Colonic mucosa (tissue), 4 donors: Measurements from ENCODE around the gene CFAP54. TPM values are rescaled to one million over a fixed set of nuclear protein-coding genes. Genes with fewer than 3 reads are reported as not detected.

Experiments
- DNase-seq: peaks from one replicate; pipeline ENCODE4 v3.0.0-alpha.2; 2020
- H3K27ac ChIP-seq: fragments of 200-600 bp; one replicate; pipeline ENCODE4 v1.8.0; 2021
- H3K27me3 ChIP-seq: fragments of 200-600 bp; one replicate; pipeline ENCODE4 v1.8.0; 2021
- H3K36me3 ChIP-seq: fragments of 200-600 bp; one replicate; pipeline ENCODE4 v1.8.0; 2021
- H3K4me1 ChIP-seq: fragments of 200-600 bp; one replicate; pipeline ENCODE4 v1.8.0; 2021; ENCODE audit warnings: mild to moderate bottlenecking
- H3K4me3 ChIP-seq: fragments of 200-600 bp; one replicate; pipeline ENCODE4 v1.8.0; 2021
- H3K9ac ChIP-seq, 2 donors: one replicate each; pipeline ENCODE4 v1.7.0; 2013; ENCODE audit warnings: control low read depth in 2 of 2, low read depth in 2 of 2, low read length in 2 of 2
- H3K9me3 ChIP-seq: fragments of 200-600 bp; one replicate; pipeline ENCODE4 v1.8.0; 2021
- intact Hi-C: fragments of 100-400 bp; cut with DNase I; formaldehyde crosslinking; loops from one replicate; pipeline ENCODE4 v1.14.1; 2022
- total RNA-seq, 2 donors: library from RNA; stranded (reverse); fragmentation: NEBNext Ultra II Directional in 1 of 2; extraction: Animal tissue kit (Norgen Biotek cat#: 25700) in 1 of 2; gene quantifications; one replicate each; pipeline ENCODE4 v1.2.1, GENCODE V29; 2021
- TF ChIP-seq, protein P1 (sequence below): fragments of 200-600 bp; IDR thresholded peaks from one replicate; pipeline ENCODE4 v1.8.0; 2022; ENCODE audit warnings: antibody characterized with exemption, mild to moderate bottlenecking
- donor health status: healthy.
- donor health status: DM: no; HTN: no; CAD: no.
- donor health status: DM: no; HTN: no; CAD: no.

CFAP54 gene
- total RNA-seq, 2 donors from 2014 or later = 0.32 TPM

DNA sequence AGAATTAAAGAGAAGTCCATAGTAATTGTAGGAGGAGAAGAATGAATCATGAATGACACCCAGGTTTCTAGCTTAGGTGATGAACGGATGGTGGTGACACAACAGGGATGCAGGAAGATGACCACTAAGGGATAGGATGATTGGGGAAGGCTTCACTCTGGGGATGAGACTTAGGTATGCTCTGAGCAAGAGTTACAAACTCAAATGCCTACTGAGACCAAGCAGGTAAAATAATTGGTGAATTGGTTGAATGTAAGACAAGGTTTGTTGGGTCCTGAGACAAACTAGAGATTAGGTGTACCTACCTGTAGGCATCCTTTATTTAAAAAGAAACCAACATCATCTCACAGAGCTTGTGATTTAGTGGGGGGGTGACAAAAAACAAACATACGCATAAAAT is 116.3 kb downstream of the CFAP54 start:
- Histone ChIP-seq H3K9ac (no peak overlapping the region), H3K4me3 (no peak overlapping the region), H3K9me3 (no peaks in the 10 kb centered on the region), H3K36me3 (no peaks in the 10 kb centered on the region), H3K27ac (no peak overlapping the region), H3K27me3 (no peaks in the 10 kb centered on the region), H3K4me1 (no peaks in the 10 kb centered on the region)
- no peak for DNase-seq
- intact Hi-C loops = no loop called here
- TF ChIP-seq, protein P1, sequence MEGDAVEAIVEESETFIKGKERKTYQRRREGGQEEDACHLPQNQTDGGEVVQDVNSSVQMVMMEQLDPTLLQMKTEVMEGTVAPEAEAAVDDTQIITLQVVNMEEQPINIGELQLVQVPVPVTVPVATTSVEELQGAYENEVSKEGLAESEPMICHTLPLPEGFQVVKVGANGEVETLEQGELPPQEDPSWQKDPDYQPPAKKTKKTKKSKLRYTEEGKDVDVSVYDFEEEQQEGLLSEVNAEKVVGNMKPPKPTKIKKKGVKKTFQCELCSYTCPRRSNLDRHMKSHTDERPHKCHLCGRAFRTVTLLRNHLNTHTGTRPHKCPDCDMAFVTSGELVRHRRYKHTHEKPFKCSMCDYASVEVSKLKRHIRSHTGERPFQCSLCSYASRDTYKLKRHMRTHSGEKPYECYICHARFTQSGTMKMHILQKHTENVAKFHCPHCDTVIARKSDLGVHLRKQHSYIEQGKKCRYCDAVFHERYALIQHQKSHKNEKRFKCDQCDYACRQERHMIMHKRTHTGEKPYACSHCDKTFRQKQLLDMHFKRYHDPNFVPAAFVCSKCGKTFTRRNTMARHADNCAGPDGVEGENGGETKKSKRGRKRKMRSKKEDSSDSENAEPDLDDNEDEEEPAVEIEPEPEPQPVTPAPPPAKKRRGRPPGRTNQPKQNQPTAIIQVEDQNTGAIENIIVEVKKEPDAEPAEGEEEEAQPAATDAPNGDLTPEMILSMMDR = no peak

DNA sequence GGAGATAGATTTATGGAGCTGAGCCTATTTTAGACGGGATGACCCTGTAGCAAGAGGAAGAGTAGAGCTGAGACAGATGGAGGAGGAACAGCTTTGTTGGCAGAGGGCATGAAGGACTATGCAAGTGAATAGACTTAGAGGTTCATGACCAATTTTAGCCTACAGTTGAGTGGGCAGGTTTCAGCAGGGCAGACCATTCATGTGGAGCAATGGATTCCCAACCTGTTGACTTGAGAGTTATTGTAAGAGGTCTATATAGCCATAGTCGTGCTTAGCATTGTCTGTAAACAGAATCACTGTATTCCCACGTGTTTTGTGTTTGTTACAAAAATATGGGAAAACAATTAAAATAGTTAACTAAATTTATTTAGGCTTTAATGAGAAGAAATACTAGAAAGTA is 116.8 kb downstream of the CFAP54 start:
- H3K9me3 ChIP-seq = no peaks in the 10 kb centered on the region
- H3K36me3 ChIP-seq = no peaks in the 10 kb centered on the region
- intact Hi-C loops = no loop called here
- H3K4me1 ChIP-seq = no peaks in the 10 kb centered on the region
- no peak overlapping the region for H3K4me3 ChIP-seq
- no peak for DNase-seq
- H3K9ac ChIP-seq = no peak overlapping the region
- no peak overlapping the region for H3K27ac ChIP-seq
- H3K27me3 ChIP-seq = no peaks in the 10 kb centered on the region
- TF ChIP-seq, protein P1 = no peak

DNA sequence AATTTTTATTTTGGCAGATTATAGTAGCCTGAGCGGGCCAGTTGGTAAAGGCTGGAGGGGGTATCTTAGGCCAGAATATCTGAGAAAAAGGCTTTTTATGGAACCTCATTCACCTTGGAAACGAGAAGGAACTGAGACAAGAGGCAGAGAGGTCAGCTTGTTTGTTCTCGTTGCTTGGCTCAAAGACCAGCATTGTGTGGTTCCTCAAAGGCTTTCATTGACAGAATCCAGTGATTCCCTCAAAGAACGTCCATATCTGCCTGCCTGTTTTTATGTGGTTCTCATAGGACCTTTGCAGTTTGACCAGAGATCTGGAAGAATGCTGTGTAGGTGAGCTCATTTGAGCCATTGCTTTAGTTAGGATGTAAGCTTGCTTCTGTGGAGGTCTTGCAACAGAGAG is 117.3 kb downstream of the CFAP54 start:
- DNase-seq = no peak
- intact Hi-C loops = no loop called here
- H3K36me3 ChIP-seq = no peaks in the 10 kb centered on the region
- TF ChIP-seq, protein P1 = no peak
- no peaks in the 10 kb centered on the region for H3K4me1 ChIP-seq
- H3K9ac ChIP-seq = no peak overlapping the region
- H3K4me3 ChIP-seq = no peak overlapping the region
- H3K9me3 ChIP-seq = no peaks in the 10 kb centered on the region
- H3K27me3 ChIP-seq = no peaks in the 10 kb centered on the region
- no peak overlapping the region for H3K27ac ChIP-seq

DNA sequence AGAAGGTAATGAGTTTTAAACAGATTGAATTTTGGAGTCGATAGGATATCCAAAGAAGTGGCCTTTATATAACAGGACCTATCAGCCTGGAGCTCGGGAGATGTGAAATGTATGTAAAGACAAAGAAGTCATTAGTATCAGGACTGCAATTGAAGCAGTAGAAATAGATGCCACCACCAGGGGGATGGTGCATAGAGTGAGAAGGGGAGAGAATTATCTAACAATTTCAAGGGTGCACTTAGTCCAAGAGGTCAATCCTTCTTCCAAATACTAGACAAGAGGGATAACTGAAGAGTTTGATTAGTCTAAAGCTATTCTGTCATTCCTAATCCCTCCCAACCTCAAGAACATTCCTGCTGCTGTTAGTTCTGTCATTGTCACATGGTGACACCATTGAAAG is 127.8 kb downstream of the CFAP54 start:
- no peaks in the 10 kb centered on the region for H3K27me3 ChIP-seq
- no peak for DNase-seq
- no peak overlapping the region for H3K9ac ChIP-seq
- H3K4me1 ChIP-seq = no peaks in the 10 kb centered on the region
- TF ChIP-seq, protein P1 = no peak
- intact Hi-C loops = no loop called here
- no peaks in the 10 kb centered on the region for H3K9me3 ChIP-seq
- no peak overlapping the region for H3K27ac ChIP-seq
- no peak overlapping the region for H3K4me3 ChIP-seq
- H3K36me3 ChIP-seq = no peaks in the 10 kb centered on the region

DNA sequence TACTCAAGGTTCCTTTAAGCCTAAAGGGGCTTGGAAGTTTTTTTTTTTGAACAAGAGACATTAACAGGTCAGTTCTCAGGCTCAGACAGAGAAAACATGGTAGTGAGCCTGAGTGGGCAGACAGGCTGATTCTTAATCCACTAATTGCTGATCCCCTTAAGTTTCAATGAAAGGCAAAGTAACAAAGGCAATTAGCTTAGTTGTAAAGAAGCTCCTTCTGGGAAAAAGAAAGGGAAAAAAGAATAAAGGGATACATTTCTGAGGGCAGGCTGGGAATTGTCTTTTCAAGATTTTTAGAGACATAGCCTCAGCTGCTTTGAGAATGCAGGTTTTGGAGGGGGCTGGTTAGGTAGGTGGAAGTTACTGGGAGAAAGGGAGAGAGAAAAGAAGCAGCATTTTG is 133.8 kb downstream of the CFAP54 start:
- no peaks in the 10 kb centered on the region for H3K4me1 ChIP-seq
- H3K27me3 ChIP-seq = no peaks in the 10 kb centered on the region
- H3K9me3 ChIP-seq = no peaks in the 10 kb centered on the region
- TF ChIP-seq, protein P1 = no peak
- DNase-seq = no peak
- no peak overlapping the region for H3K27ac ChIP-seq
- no peak overlapping the region for H3K4me3 ChIP-seq
- H3K36me3 ChIP-seq = no peaks in the 10 kb centered on the region
- intact Hi-C loops = no loop called here
- H3K9ac ChIP-seq = no peak overlapping the region

DNA sequence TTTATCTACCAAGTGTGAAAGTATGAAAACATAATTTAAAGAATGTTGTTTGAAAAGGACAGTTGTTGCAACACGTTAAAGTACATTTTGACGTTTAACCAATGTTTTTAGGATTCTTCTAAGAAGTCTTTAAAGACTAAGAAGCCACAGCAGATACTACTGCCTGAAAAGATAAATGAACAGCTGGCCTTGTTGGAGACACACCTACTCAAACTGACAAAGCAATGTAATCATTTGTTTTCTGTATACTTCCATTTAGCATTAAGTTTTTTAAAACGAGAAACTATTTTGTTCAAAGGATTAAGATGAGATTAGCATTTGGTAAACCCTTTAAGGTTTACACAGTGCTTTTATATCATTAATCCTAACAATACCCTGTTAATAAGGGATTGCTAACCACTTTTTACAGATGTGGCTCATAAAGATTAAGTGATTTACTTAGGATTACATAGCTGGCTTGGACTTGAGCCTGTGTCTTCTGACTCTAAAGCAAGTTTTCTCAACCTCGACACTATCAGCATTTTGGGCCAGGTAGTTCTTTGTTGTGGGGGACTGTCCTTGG is 134.4 kb downstream of the CFAP54 start:
- DNase-seq = no peak
- no peaks in the 10 kb centered on the region for H3K36me3 ChIP-seq
- no peak overlapping the region for H3K4me3 ChIP-seq
- no peak overlapping the region for H3K9ac ChIP-seq
- no peak overlapping the region for H3K27ac ChIP-seq
- intact Hi-C loops = no loop called here
- H3K9me3 ChIP-seq = no peaks in the 10 kb centered on the region
- H3K27me3 ChIP-seq = no peaks in the 10 kb centered on the region
- H3K4me1 ChIP-seq = no peaks in the 10 kb centered on the region
- TF ChIP-seq, protein P1 = no peak
